Transverse colon (tissue), 4 donors: ENCODE measurements around the gene STK32A. TPM values are rescaled to one million over a fixed set of nuclear protein-coding genes. Genes with fewer than 3 reads are reported as not detected.

ENCODE experiments used
- DNase-seq: peaks from one replicate; pipeline ENCODE4 v3.0.0-alpha.2; 2019
- H3K27ac ChIP-seq, 4 donors: fragments of 200-600 bp; sonication (generic); 2 replicates each; pipeline ENCODE4 v1.5.1; 2016 to 2018; ENCODE audit warnings: inconsistent platforms in 4 of 4
- H3K27me3 ChIP-seq: fragments of 200-600 bp; sonication (generic); 2 replicates; pipeline ENCODE4 v1.5.1; 2017; ENCODE audit warnings: inconsistent platforms
- H3K36me3 ChIP-seq, 4 donors: fragments of 200-600 bp; sonication (generic); 2 replicates each; pipeline ENCODE4 v1.5.1; 2017 to 2019; ENCODE audit warnings: inconsistent platforms in 4 of 4
- H3K4me1 ChIP-seq, 4 donors: fragments of 200-600 bp; sonication (generic); 2 replicates each; pipeline ENCODE4 v1.5.1; 2017 to 2020; ENCODE audit warnings: inconsistent platforms in 4 of 4
- H3K4me3 ChIP-seq, 4 donors: fragments of 200-600 bp; sonication (generic); 1 replicate in 1 of 4; 2 replicates in 3 of 4; pipeline versions ENCODE4 v1.5.1 to v1.6.1; 2017 to 2019; ENCODE audit warnings: inconsistent platforms in 4 of 4
- H3K9me3 ChIP-seq, 2 donors: fragments of 200-600 bp; sonication (generic); 2 replicates each; pipeline ENCODE4 v1.5.1; 2017 to 2019; ENCODE audit warnings: inconsistent platforms in 2 of 2
- CTCF ChIP-seq, 5 experiments: fragments of 200-600 bp in 3 of 5; fragments of 450-650 bp in 2 of 5; sonication (generic) in 3 of 5; IDR thresholded peaks; 1 replicate in 2 of 5; 2 replicates in 3 of 5; pipeline ENCODE4 v1.5.1; 2016 to 2017; ENCODE audit warnings: antibody characterized with exemption in 5 of 5, inconsistent platforms in 3 of 5, mild to moderate bottlenecking in 2 of 5, moderate library complexity in 1 of 5
- EP300 ChIP-seq: sonication (generic); formaldehyde crosslinking; IDR thresholded peaks from one replicate; pipeline ENCODE4 v1.6.1; 2017; ENCODE audit warnings: antibody characterized with exemption, low read depth
- POLR2A ChIP-seq: fragments of 450-650 bp; IDR thresholded peaks from one replicate; pipeline ENCODE4 v1.6.1; 2016; ENCODE audit warnings: antibody characterized with exemption, mild to moderate bottlenecking, moderate library complexity
- POLR2AphosphoS5 ChIP-seq, 3 donors: sonication (generic); formaldehyde crosslinking; IDR thresholded peaks; one replicate each; pipeline ENCODE4 v1.6.1; 2016; ENCODE audit warnings: antibody characterized with exemption in 3 of 3
- WGBS, 2 donors: methylation state at CpG; one replicate each; pipeline ENCODE4 v1.1.5; 2018; ENCODE audit warnings: low coverage in 1 of 2; 5-methylcytosine and 5-hydroxymethylcytosine counted together
- in situ Hi-C, 4 donors: fragments of 200-750 bp; cut with MboI; loops; one replicate each; pipeline versions ENCODE4 v1.15.0 to v1.15.1; 2017; ENCODE audit warnings: low sequenced_read_pairs in 3 of 4, low pct_ligation_motif_present in 1 of 4, low pct_unique_long_range_greater_than_20kb in 1 of 4
- intact Hi-C: fragments of 100-400 bp; cut with DNase I; formaldehyde crosslinking; loops from one replicate; pipeline ENCODE4 v1.15.1; 2023; ENCODE audit warnings: low total_unique reads
- total RNA-seq, 4 donors: library from RNA; depleted of rRNA; stranded (reverse); fragments of >200 nt; gene quantifications; one replicate each; pipeline ENCODE4 v1.1.0, GENCODE V29; 2016

Gene STK32A
- total RNA-seq, 4 donors from 2014 or later, result 1.4 to 1.6 TPM; not detected in 2

- H3K27me3 ChIP-seq, result no peaks in the 10 kb centered on the region
- no peaks in the 10 kb centered on the region for H3K4me1 ChIP-seq
- intact Hi-C loops, result no loop called here
- H3K9me3 ChIP-seq, result no peaks in the 10 kb centered on the region
- H3K27ac ChIP-seq, result no peak overlapping the region
- in situ Hi-C loops, result loop anchor here in 3 of 4 donors (10.0 to 25.0 kb wide), 2 partner anchors 150 to 187 kb away; no protein-coding TSS in a partner anchor
- TF ChIP-seq EP300, result no peak
- TF ChIP-seq POLR2AphosphoS5 (IDR thresholded peaks at IDR 0.05), result no peak
- no peak for TF ChIP-seq CTCF (IDR thresholded peaks at IDR 0.05)
- no peak for TF ChIP-seq POLR2A
- no peak overlapping the region for H3K4me3 ChIP-seq
- H3K36me3 ChIP-seq, result no peaks in the 10 kb centered on the region
- WGBS, 2 donors, result 60 to 79% methylated on average over 1 to 5 of the region's 5 CpGs
- DNase-seq, result no peak
These were observed 140.3 kb downstream of the STK32A start for GRCh38 chr5:147375151-147375550.

GRCh38 chr5:147377682-147378081 is 142.9 kb downstream of the STK32A start:
- 78% methylated on average over 1 of the region's 1 CpG for WGBS, 2 donors
- in situ Hi-C loops (loop anchor here in 3 of 4 donors (10.0 to 25.0 kb wide), 2 partner anchors 153 to 185 kb away; no protein-coding TSS in a partner anchor), intact Hi-C loops (no loop called here)
- no peak for TF ChIP-seq CTCF (IDR thresholded peaks at IDR 0.05)
- TF ChIP-seq POLR2A, result no peak
- TF ChIP-seq POLR2AphosphoS5 (IDR thresholded peaks at IDR 0.05), result no peak
- TF ChIP-seq EP300, result no peak
- H3K4me3 ChIP-seq, result no peak overlapping the region
- H3K27ac ChIP-seq, result no peak overlapping the region
- no peaks in the 10 kb centered on the region for H3K36me3 ChIP-seq
- DNase-seq, result no peak
- no peaks in the 10 kb centered on the region for H3K4me1 ChIP-seq
- no peaks in the 10 kb centered on the region for H3K9me3 ChIP-seq
- no peaks in the 10 kb centered on the region for H3K27me3 ChIP-seq

GRCh38 chr5:147381555-147381954 is 146.7 kb downstream of the STK32A start:
- intact Hi-C loops (no loop called here), in situ Hi-C loops (loop anchor here in 1 of 4 donors (25.0 kb wide), 1 partner anchor 181 kb away; no protein-coding TSS in a partner anchor)
- Histone ChIP-seq H3K27me3 (no peaks in the 10 kb centered on the region), H3K36me3 (no peaks in the 10 kb centered on the region), H3K27ac (no peak overlapping the region), H3K4me3 (no peak overlapping the region), H3K9me3 (no peaks in the 10 kb centered on the region), H3K4me1 (no peaks in the 10 kb centered on the region)
- TF ChIP-seq EP300 (no peak), POLR2A (no peak), CTCF (IDR thresholded peaks at IDR 0.05) (no peak), POLR2AphosphoS5 (IDR thresholded peaks at IDR 0.05) (no peak)
- 79 to 91% methylated on average over 3 of the region's 3 CpGs for WGBS, 2 donors
- no peak for DNase-seq

GRCh38 chr5:147382776-147383175 is 147.9 kb downstream of the STK32A start:
- H3K4me3 ChIP-seq, result peak overlapping the region in 3 of 4 donors; percentile 2 to 14 (median 13)
- intact Hi-C loops, result no loop called here
- no peaks in the 10 kb centered on the region for H3K4me1 ChIP-seq
- no peaks in the 10 kb centered on the region for H3K9me3 ChIP-seq
- in situ Hi-C loops, result loop anchor here in 1 of 4 donors (25.0 kb wide), 1 partner anchor 180 kb away; no protein-coding TSS in a partner anchor
- 50 to 78% methylated on average over 1 to 4 of the region's 4 CpGs for WGBS, 2 donors
- no peak for TF ChIP-seq POLR2AphosphoS5 (IDR thresholded peaks at IDR 0.05)
- H3K27me3 ChIP-seq, result no peaks in the 10 kb centered on the region
- H3K36me3 ChIP-seq, result no peaks in the 10 kb centered on the region
- DNase-seq, result no peak
- H3K27ac ChIP-seq, result peak overlapping the region in 2 of 4 donors; percentile 4 to 30
